T47D (cell line): ENCODE measurements around the gene AGBL1.
A peak's percentile ranks its signal among the peaks of the same experiment; 100 is the strongest.

Experiments
- DNase-seq, 2 experiments: peaks; one replicate each; pipeline versions ENCODE4 v3.0.0 to v3.0.0-alpha.2; 2011 to 2012; ENCODE audit warnings: low read depth in 1 of 2, low spot score in 1 of 2
- JUND ChIP-seq: IDR thresholded peaks from 2 replicates; pipeline ENCODE4 v1.6.1; 2012; ENCODE audit warnings: low read depth
- in situ Hi-C: cut with HindIII; loops from 2 replicates; pipeline ENCODE4 v1.10.0; 2016; ENCODE audit warnings: low sequenced_read_pairs, low pct_unique_long_range_greater_than_20kb

AGBL1 gene

DNA sequence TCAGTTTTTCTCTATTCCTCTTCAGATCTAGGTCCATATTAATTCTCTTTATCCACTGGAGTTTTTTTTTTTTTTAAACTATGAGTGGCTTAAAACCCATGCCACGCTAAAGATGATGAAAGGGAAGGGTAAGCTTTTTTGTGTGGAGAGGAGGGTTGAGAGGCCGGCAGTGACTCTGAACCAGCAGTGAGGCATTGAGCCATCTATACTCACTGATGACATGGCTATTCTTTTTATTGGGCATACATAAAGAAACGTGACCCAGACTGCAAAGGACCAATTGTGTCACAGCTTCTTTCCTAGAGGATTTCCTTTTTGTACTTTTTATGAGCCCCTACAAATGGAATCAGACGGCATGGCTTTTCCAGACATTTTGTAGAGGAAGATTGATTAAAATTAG, 662.2 kb downstream of the AGBL1 start:
- in situ Hi-C loops, result no loop called here
- TF ChIP-seq JUND, result no peak
- no peak for DNase-seq

DNA sequence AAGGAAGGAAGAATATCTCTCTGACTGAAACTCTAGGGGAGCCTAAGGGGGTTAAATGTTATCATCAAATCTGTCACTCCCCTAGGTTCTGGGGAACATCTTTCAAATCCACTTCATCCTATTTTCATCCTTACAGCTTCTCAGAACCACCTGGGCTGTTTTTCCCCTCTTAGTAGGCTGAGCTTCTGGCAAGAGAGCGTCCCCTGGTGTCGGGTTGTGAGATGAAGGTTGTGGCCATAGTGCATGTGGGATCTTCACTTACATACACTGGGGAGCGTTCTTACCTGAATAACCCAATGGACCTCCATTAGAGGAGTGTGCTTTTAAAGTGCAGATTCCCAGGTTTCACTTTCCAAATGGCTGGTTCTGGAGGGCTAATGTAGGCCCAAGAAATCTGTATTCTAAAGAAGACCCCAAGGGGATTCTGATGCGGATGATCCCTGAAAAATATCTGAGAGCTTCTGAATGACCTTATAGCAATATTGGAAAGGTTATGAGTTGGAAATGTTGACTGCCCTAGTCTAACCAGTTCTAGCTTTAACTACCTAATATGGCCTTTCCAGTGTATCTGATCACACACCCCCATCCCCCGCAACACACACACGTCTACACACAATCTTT, 663.7 kb downstream of the AGBL1 start:
- DNase-seq, result peak in 1 of 2 experiments; percentile 74
- no peak for TF ChIP-seq JUND
- in situ Hi-C loops, result no loop called here

DNA sequence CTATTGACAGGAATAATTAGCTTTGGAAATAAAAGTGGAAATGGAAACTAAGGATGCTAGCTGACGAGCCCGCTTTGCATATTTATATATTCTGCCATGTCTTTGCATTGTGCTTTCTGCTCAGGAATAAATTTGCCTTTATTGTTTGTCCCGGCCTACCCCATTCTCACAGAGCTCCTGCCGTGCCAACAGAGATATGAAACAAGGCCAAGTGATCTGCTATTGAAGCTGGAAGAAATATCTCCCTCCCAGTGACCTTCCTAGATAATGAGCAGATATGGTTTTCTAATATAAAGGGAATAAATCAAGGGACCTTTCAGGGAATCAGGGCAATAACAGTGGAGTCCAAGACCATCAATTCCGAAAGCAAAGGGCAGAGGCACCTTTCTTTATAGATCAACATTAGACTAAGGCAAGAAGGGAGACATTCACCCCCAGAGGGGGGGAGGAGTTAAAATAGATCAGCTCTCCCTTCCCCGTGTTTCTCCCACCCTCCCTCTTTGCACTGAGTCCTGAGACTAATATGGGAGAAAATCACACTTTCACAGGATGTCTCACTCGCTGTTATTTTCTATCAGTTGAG, 664.6 kb downstream of the AGBL1 start:
- no peak for DNase-seq
- in situ Hi-C loops, result no loop called here
- no peak for TF ChIP-seq JUND

DNA sequence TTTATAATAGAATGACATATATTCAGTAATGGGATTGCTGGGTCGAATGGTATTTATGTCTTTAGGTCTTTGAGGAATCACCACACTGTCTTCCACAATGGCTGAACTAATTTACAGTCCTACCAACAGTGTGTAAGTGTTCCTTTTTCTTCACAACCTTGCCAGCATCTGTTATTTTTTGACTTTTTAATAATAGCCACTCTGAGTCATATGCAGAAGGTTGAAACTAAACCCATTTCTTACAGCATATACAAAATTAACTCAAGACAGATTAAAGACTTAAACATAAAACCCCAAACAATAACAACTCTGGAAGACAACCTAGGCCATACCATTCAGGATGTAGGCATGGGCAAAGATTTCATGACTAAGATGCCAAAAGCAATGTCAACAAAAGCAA, 671.4 kb downstream of the AGBL1 start:
- no peak for TF ChIP-seq JUND
- DNase-seq, result no peak
- in situ Hi-C loops, result no loop called here

DNA sequence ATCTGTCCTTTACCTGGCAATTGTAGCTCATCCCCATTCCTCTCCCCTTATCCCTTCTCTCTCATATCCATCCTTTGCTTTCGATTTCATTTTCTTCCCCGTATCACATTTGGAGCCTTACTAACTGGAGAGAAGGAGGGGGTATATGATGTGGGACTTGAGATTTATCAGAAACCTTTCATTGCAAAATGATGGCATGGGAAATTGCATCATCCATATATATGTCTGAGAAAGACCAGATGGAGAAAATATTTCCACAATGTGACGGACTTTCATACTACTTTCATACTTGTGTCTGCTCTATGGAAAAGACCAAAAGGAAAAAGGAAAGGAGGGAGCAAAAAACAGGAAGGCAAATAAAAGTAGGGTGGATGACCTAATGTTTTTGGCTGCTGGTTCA, 675.2 kb downstream of the AGBL1 start:
- TF ChIP-seq JUND, result no peak
- no peak for DNase-seq
- in situ Hi-C loops, result no loop called here

DNA sequence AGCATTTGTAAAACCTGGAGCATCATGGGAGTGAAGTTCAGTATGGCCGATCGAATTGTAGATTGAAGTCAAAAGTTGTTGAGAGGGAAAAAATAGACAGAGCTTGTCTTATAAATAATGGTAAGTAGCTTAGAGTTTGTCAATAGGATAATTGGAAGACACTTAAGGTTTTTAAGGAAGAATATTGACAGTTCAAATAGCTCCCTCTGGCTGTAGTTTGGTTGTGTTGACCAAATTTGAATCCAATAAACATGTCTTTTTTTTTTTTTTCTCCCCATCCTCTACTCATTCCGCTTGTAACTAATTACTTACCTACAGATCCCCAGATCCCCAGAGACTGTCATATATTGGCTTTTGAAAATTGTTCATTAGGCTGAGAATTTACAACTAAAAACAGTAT, 677.0 kb downstream of the AGBL1 start:
- peak in 1 of 2 experiments; percentile 33 for DNase-seq
- TF ChIP-seq JUND, result no peak
- in situ Hi-C loops, result no loop called here

DNA sequence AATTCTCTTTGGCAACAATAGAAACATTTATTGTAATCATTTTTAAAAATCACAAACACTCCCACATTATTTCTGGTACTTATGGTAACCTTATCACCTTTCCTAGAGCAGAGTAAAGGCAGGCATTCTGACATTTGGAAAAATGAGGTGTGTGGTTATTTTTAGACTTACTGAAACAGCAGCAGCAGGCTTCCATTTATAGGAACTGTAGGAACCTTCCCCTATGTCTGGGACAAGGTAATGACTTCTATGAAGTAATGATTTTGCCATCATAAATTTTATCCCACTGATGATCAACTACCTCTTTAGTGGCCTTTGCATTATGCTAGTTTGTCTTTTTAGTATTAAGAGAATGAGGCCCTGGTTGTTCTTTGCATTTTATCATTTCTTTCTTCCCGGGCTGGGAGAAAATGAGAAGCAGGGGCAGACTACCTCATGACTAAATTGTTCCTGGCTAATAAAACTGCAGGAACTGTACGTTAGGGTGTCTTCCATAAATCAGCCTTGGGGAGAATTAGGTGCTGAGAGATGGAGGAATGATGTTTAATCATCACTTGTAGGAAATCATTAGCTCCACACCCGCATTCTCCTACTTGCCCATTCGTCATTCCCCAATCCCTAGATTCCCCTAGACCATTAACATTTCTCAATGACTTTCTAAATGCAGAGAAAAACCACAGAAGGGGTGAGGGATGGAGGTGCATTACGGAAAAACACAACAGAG, 680.3 kb downstream of the AGBL1 start:
- in situ Hi-C loops, result no loop called here
- TF ChIP-seq JUND, result no peak

DNA sequence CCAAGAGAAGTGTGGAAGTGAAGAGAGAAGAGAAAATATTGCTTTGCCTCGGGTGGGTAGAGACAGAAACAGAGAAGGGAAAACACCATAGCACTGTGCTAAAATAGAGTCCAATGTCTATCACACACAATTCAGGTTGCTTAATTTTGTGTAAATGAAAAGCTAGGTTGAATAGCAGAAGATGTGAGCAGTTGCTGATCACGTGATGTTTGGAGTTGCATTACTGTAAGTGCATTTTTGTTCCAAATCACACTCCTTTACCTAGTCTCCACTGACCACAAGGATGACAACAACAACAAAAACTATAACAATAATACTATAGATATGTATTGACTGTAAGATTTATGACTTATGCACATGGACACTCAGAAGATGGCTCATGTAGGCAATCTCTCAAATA, 683.2 kb downstream of the AGBL1 start:
- in situ Hi-C loops, result no loop called here
- DNase-seq, result no peak
- TF ChIP-seq JUND, result no peak

More for the DNA sequence above, 680.3 kb downstream of the AGBL1 start:
- no peak for DNase-seq

DNA sequence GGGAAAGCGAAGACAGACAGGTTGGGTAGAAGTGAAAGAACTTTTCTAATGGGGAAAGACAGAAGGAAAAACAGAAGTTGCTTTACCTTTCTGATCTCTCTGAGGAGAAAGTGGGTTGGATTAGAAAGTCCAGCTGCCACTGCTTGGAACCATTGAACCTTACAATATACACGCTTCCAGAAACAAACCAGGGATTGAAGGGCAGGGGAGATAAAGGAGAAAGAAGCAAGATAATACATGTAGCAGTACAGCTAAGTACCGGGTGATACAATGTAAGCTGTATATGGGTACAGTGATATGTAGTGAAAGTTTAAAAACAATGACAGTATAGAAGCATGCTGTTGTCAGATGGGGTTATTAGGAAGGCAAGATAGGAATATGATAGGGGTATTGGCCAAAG, 684.4 kb downstream of the AGBL1 start:
- no peak for TF ChIP-seq JUND
- no peak for DNase-seq
- in situ Hi-C loops, result no loop called here

DNA sequence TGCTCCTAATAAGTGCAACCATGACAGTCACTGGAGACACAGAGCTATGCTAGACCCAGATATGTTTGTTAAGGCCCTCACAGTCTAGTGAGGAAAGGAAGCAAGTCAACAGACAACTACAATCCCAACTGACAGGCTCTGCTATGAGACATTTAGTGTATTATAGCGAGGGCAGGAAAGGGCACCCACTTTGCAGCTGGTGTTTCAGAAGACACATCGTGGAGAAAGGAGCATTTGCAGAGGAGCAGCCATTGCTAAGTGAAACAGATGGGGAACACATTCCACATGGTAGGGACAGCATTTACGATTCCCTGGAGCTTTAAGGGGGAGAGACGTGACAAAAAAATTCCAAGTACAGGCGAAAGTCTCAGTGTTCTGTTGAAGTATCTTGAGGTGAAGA, 685.6 kb downstream of the AGBL1 start:
- in situ Hi-C loops, result no loop called here
- DNase-seq, result no peak
- TF ChIP-seq JUND, result no peak

DNA sequence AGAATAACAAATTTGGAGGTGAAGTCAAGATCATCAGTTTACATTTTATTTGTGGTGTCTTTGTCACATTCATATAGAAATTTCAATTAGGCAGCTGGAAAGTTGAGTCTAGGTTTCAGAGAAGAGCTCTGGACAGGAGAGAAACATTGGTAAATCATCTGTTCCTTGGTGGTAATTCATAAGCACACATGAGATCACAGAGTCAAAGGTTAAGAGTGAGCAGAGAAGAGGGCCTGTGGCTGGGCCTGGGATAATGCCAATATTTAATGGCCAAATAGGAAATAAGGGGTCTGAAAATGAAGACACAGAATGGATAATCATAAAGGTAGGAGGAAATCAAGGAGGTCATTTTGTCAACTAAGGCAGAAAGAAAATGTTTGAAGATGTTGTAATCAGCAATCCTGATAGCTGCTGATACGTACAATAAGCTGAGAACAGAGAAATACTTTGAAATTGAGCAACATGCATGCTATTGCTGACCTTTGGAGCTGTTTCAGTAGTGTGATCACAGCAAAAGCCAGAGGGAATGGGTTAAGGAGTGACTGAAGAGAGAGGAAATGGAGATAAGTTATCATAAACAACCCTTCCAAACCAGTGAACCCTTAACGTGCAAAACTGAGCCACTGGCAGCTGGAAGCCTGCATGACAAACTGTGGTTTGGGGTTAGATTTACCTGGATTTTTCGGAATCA, 692.8 kb downstream of the AGBL1 start:
- TF ChIP-seq JUND, result no peak
- in situ Hi-C loops, result no loop called here
- no peak for DNase-seq

DNA sequence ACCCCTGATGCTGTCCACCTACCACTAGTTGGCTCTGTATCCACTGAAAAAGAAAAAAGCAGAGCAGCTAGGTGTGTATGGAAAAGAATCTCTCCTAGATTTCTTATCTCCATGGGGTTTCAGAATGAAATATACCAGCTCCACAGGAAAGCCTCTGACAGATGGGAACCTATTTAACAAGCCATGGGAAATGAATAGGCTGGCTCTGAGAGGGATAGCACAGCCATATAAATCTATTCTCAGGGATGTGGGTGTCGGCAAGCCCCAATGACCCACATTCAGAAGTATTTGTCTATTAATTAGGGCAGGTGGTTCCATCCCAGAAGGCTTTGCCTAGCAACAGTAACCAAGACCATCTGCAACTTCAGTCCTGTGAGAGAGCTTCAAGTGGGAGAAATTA, 694.1 kb downstream of the AGBL1 start:
- no peak for DNase-seq
- in situ Hi-C loops, result no loop called here

DNA sequence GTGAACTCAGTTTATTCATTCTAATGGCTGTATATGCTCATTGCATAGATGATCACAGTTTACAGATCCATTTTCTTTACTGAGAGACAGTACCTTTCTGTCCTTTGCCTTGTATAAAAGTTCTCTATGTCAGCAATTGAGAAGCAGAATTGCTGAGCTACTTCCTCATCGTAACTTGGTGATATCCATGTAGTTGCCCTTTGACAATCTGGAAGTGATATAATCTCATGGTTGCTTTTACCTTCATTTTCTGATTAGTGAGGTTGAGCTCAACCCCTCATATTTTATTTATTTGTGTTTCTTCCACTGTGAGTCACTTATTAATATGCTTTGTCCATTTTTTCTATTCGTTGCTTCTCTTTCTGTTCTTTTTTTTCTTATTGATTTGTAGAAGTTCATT, 696.5 kb downstream of the AGBL1 start:
- no peak for DNase-seq
- in situ Hi-C loops, result no loop called here
- TF ChIP-seq JUND, result no peak

More for the DNA sequence above, 694.1 kb downstream of the AGBL1 start:
- TF ChIP-seq JUND, result no peak
